LNCaP clone FGC (cell line): Measurements from ENCODE around the gene STAP1.

Experiments
- DNase-seq: peaks from one replicate; pipeline ENCODE4 v3.0.0-alpha.2; 2011; ENCODE audit warnings: low read depth
- H3K4me3 ChIP-seq: 2 replicates; pipeline ENCODE4 v1.5.1; 2011; ENCODE audit warnings: mild to moderate bottlenecking, low read depth, low read length, control low read depth
- CTCF ChIP-seq: IDR thresholded peaks from 2 replicates; pipeline ENCODE4 v1.5.1; 2012; ENCODE audit warnings: mild to moderate bottlenecking; ENCODE audit not compliant: control insufficient read depth, insufficient read depth; ENCODE audit errors: extremely low read depth

STAP1 gene

GRCh38 chr4:67573193-67573592 lies 14.7 kb downstream of the STAP1 start:
- no peak for DNase-seq
- H3K4me3 ChIP-seq = no peak overlapping the region
- TF ChIP-seq CTCF = no peak

GRCh38 chr4:67575232-67576058 lies 16.9 kb downstream of the STAP1 start:
- no peak for DNase-seq
- H3K4me3 ChIP-seq = no peak overlapping the region
- TF ChIP-seq CTCF = no peak

- no peak for TF ChIP-seq CTCF
- no peak overlapping the region for H3K4me3 ChIP-seq
Observed at GRCh38 chr4:67576059-67576466, 17.5 kb downstream of the STAP1 start.

GRCh38 chr4:67576538-67576937 lies 18.0 kb downstream of the STAP1 start:
- TF ChIP-seq CTCF = no peak
- DNase-seq = no peak
- H3K4me3 ChIP-seq = no peak overlapping the region

More at GRCh38 chr4:67576059-67576466, 17.5 kb downstream of the STAP1 start:
- no peak for DNase-seq

GRCh38 chr4:67580577-67580976 lies 22.1 kb downstream of the STAP1 start:
- no peak for TF ChIP-seq CTCF
- H3K4me3 ChIP-seq = no peak overlapping the region
- no peak for DNase-seq

- H3K4me3 ChIP-seq = no peak overlapping the region
- TF ChIP-seq CTCF = no peak
- no peak for DNase-seq
Observed at GRCh38 chr4:67581208-67581857, 22.8 kb downstream of the STAP1 start.
